ENCODE measurements around the gene TMEM184A.

TMEM184A gene

GRCh38 chr7:1590887-1591286 lies 34.9 kb upstream of the TMEM184A start:
- no peak overlapping the region for H3K4me3 ChIP-seq (ENCODE audit: low read depth, low read length)
- TF ChIP-seq, protein P1, sequence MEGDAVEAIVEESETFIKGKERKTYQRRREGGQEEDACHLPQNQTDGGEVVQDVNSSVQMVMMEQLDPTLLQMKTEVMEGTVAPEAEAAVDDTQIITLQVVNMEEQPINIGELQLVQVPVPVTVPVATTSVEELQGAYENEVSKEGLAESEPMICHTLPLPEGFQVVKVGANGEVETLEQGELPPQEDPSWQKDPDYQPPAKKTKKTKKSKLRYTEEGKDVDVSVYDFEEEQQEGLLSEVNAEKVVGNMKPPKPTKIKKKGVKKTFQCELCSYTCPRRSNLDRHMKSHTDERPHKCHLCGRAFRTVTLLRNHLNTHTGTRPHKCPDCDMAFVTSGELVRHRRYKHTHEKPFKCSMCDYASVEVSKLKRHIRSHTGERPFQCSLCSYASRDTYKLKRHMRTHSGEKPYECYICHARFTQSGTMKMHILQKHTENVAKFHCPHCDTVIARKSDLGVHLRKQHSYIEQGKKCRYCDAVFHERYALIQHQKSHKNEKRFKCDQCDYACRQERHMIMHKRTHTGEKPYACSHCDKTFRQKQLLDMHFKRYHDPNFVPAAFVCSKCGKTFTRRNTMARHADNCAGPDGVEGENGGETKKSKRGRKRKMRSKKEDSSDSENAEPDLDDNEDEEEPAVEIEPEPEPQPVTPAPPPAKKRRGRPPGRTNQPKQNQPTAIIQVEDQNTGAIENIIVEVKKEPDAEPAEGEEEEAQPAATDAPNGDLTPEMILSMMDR (IDR thresholded peaks at IDR 0.05; ENCODE audit: low read depth, low read length), result no peak
- in situ Hi-C loops (cut with HindIII; ENCODE audit: low sequenced_read_pairs), result no loop called here
- no peak for DNase-seq (ENCODE audit: low read depth, low spot score)

DNA sequence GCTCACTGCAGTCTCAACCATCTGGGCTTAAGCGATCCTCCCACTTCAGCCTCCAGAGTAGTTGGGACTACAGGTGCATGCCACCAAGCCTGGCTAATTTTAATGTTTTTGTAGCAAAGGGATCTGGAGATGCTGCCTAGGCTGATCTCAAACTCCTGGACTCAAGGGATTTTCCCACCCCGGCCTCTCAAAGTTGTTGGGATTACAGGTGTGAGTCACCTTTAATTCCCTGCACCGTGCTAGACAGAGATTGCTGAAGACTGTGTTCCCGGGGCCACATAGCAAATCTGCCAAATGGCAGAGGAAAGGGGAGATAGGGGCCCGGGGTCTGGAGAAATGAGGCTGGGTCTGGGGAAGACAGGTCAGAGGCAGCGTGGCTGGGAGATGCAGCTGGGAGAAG lies 34.5 kb upstream of the TMEM184A start:
- H3K4me3 ChIP-seq (ENCODE audit: low read depth, low read length), result no peak overlapping the region
- DNase-seq (ENCODE audit: low read depth, low spot score), result no peak
- in situ Hi-C loops (cut with HindIII; ENCODE audit: low sequenced_read_pairs), result no loop called here
- TF ChIP-seq, protein P1 (IDR thresholded peaks at IDR 0.05; ENCODE audit: low read depth, low read length), result no peak

DNA sequence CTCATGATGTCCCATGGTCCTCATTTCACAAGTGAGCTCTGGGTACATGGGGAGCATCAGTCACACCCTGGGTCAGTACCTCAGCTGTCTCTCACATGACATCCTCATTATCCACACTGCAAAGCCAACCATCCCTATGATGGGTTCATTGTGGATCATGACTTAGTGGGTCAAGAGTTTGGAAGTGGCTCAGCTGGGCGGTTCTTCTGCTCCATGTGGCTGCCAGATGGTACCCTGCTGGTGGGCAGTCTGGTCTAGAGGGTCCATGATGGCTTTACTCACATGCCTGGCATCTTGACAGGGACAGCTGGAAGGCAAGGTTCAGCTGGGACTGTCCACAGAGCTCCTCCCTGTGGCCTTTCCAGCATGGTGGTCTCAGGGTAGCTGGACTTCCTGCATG lies 33.0 kb upstream of the TMEM184A start:
- TF ChIP-seq, protein P1 (IDR thresholded peaks at IDR 0.05; ENCODE audit: low read depth, low read length), result no peak
- in situ Hi-C loops (cut with HindIII; ENCODE audit: low sequenced_read_pairs), result no loop called here
- DNase-seq (ENCODE audit: low read depth, low spot score), result no peak
- H3K4me3 ChIP-seq (ENCODE audit: low read depth, low read length), result no peak overlapping the region

- TF ChIP-seq, protein P1 (IDR thresholded peaks at IDR 0.05; ENCODE audit: low read depth, low read length), result no peak
- in situ Hi-C loops (cut with HindIII; ENCODE audit: low sequenced_read_pairs), result no loop called here
- DNase-seq (ENCODE audit: low read depth, low spot score), result no peak
- no peak overlapping the region for H3K4me3 ChIP-seq (ENCODE audit: low read depth, low read length)
Observed at GRCh38 chr7:1587738-1588137, 31.7 kb upstream of the TMEM184A start.

- TF ChIP-seq, protein P1 (IDR thresholded peaks at IDR 0.05; ENCODE audit: low read depth, low read length), result no peak
- H3K4me3 ChIP-seq (ENCODE audit: low read depth, low read length), result no peak overlapping the region
- in situ Hi-C loops (cut with HindIII; ENCODE audit: low sequenced_read_pairs), result no loop called here
- DNase-seq (ENCODE audit: low read depth, low spot score), result no peak
Observed at GRCh38 chr7:1586827-1587705, 31.1 kb upstream of the TMEM184A start.

DNA sequence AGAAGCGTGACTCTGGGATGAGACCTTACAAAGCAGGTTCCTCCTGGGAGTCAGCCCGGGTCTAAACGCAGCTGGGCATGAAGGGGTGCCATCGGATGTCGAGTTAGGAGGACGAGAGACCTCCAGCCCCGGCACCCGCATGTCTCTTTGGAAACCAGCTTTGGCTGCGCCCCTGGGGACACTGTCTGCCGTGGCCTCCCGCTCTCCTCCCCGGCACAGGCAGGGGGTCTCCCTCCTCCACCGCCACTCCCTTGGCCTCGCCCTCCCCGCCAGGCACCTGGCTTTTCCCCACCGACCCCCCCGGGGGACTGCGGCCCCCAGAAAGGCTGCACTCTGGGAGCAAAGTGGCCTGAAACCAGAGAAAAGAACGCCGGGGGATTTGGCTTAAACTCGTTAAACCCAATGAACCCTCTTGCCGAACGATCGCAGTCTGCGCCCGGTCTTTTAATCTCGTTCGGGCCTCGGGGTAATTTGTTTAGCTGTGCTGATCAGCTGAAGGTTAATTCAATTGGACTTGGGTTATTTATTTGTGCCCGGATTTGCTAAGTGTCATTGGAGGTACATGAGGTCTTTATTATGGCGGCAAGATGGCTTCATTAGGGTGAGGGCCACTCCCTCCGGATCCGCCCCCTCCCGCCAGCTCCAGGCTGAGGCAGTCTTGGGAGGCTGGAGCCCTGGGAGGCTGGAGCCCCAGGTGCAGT lies 30.3 kb upstream of the TMEM184A start:
- in situ Hi-C loops (cut with HindIII; ENCODE audit: low sequenced_read_pairs), result no loop called here
- no peak for DNase-seq (ENCODE audit: low read depth, low spot score)
- TF ChIP-seq, protein P1 (IDR thresholded peaks at IDR 0.05; ENCODE audit: low read depth, low read length), result no peak
- no peak overlapping the region for H3K4me3 ChIP-seq (ENCODE audit: low read depth, low read length)
